GM18909 (cell line): Measurements from ENCODE around the gene SEPTIN8.

Source experiments
- ATAC-seq: cut with Tn5 transposase; IDR thresholded peaks from one replicate; pipeline ENCODE4 v1.9.1; 2021; ENCODE audit warnings: mild to moderate bottlenecking; ENCODE audit not compliant: unreplicated experiment, poor library complexity

The SEPTIN8 gene

GRCh38 chr5:132753135-132753987 is 23.7 kb downstream of the SEPTIN8 start:
- ATAC-seq, result no peak

GRCh38 chr5:132752581-132753125 is 24.4 kb downstream of the SEPTIN8 start:
- no peak for ATAC-seq

GRCh38 chr5:132751971-132752580 is 25.0 kb downstream of the SEPTIN8 start:
- no peak for ATAC-seq

GRCh38 chr5:132751444-132751843 is 25.6 kb downstream of the SEPTIN8 start:
- peak; percentile 48 for ATAC-seq

GRCh38 chr5:132750471-132751230 is 26.4 kb downstream of the SEPTIN8 start:
- peak; percentile 50 for ATAC-seq

GRCh38 chr5:132749506-132749905 is 27.5 kb downstream of the SEPTIN8 start:
- ATAC-seq, result no peak

- ATAC-seq, result no peak
These were observed 28.5 kb downstream of the SEPTIN8 start for GRCh38 chr5:132748522-132749000.

GRCh38 chr5:132747616-132748440 is 29.2 kb downstream of the SEPTIN8 start:
- ATAC-seq, result no peak

GRCh38 chr5:132746954-132747615 is 30.0 kb downstream of the SEPTIN8 start, which contains the start of gene CCNI2:
Gene CCNI2, plus strand, starts transcription at chr5:132747426. Its CDS starts 70 bp downstream, at chr5:132747496.
- ATAC-seq, result peak; percentile 31

GRCh38 chr5:132746592-132746953 is 30.5 kb downstream of the SEPTIN8 start:
- ATAC-seq, result no peak

GRCh38 chr5:132744659-132745058 is 32.4 kb downstream of the SEPTIN8 start:
- no peak for ATAC-seq

- ATAC-seq, result no peak
These were observed 34.4 kb downstream of the SEPTIN8 start for GRCh38 chr5:132742626-132743025.

GRCh38 chr5:132742158-132742557 is 34.9 kb downstream of the SEPTIN8 start:
- no peak for ATAC-seq

GRCh38 chr5:132739232-132739631 is 37.8 kb downstream of the SEPTIN8 start:
- ATAC-seq, result no peak

GRCh38 chr5:132737982-132738681 is 38.9 kb downstream of the SEPTIN8 start:
- no peak for ATAC-seq

- peak; percentile 93 for ATAC-seq
These were observed 39.9 kb downstream of the SEPTIN8 start, which contains the start of gene KIF3A for GRCh38 chr5:132736853-132737833. Gene KIF3A, minus strand, starts transcription at chr5:132737546. Its CDS starts 127 bp downstream, at chr5:132737419.

- ATAC-seq, result no peak
These were observed 42.4 kb downstream of the SEPTIN8 start for GRCh38 chr5:132734687-132735086.
